ENCODE results near the gene LCMT2.

Gene LCMT2

GRCh38 chr15:43316971-43317346 is 13.4 kb downstream of the LCMT2 start:
- no peaks in the 10 kb centered on the region for H3K79me2 ChIP-seq (ENCODE audit: insufficient read depth, low read depth)
- no peak overlapping the region for H3K4me3 ChIP-seq (IDR thresholded peaks at IDR 0.05; ENCODE audit: insufficient read depth, low read depth, low read length)
- H3K4me1 ChIP-seq (ENCODE audit: low read depth, poor library complexity, severe bottlenecking), result no peaks in the 10 kb centered on the region
- H2AFZ ChIP-seq (ENCODE audit: low read depth), result no peak overlapping the region
- H3K4me2 ChIP-seq, result no peak overlapping the region
- no peak overlapping the region for H3K9ac ChIP-seq
- H3K27ac ChIP-seq, result no peak overlapping the region
- no peaks in the 10 kb centered on the region for H3K27me3 ChIP-seq (ENCODE audit: insufficient read depth, low read depth)
- no peaks in the 10 kb centered on the region for H3K36me3 ChIP-seq (ENCODE audit: insufficient read depth)
- H4K20me1 ChIP-seq (ENCODE audit: insufficient read depth), result no peaks in the 10 kb centered on the region
- no peak for TF ChIP-seq CTCF (conservative IDR thresholded peaks at IDR 0.05; ENCODE audit: low read depth, low read length)

DNA sequence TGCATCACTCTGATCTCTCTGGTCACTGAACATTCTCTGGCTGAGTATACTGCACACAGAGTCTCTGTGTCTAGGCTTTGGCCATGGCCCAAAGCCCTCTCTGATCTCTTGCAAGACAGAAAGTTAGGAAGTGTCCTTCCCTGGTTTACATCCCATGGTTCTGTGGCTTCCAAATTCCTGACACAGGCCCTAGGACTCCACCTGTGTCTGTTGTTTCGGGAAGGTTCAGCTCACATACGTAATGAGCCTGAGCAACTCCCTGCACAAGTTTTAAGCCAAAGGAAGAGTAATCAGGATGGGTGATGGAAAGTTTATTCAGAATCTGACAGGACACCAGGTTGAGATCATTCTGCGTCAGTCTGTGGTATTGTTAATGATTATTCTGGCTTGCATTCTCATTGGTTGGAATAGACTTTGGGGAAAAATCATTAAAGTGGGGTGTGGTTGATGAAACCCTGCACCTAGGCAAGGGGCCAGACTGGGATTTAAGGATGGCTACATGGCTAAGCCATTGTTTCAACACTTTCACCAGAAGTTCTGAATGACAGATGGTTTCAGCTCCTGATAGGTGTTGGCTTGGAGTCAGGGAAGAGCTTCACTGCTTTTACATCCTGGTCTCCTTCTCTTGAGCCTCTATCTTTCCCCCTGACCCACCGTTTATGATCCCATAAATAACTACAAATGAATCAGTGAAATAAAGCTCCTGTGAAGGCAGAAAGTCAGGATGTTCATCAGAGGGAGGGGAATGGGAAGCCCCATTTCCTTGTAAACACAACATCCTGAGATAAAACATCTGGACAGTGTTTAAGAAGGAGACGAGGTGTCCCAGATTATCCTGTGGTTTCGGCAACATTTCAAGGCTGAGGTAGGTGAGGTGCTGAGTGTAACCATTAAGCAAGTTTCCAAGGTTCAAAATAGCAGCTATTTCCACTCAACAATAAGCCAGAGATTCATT is 14.1 kb downstream of the LCMT2 start:
- H3K27me3 ChIP-seq (ENCODE audit: insufficient read depth, low read depth), result no peaks in the 10 kb centered on the region
- no peaks in the 10 kb centered on the region for H4K20me1 ChIP-seq (ENCODE audit: insufficient read depth)
- no peak overlapping the region for H3K4me2 ChIP-seq
- no peaks in the 10 kb centered on the region for H3K4me1 ChIP-seq (ENCODE audit: low read depth, poor library complexity, severe bottlenecking)
- H2AFZ ChIP-seq (ENCODE audit: low read depth), result no peak overlapping the region
- no peak for TF ChIP-seq CTCF (conservative IDR thresholded peaks at IDR 0.05; ENCODE audit: low read depth, low read length)
- no peak overlapping the region for H3K4me3 ChIP-seq (IDR thresholded peaks at IDR 0.05; ENCODE audit: insufficient read depth, low read depth, low read length)
- H3K27ac ChIP-seq, result no peak overlapping the region
- H3K9ac ChIP-seq, result no peak overlapping the region
- no peaks in the 10 kb centered on the region for H3K36me3 ChIP-seq (ENCODE audit: insufficient read depth)
- no peaks in the 10 kb centered on the region for H3K79me2 ChIP-seq (ENCODE audit: insufficient read depth, low read depth)

GRCh38 chr15:43314171-43314570 is 16.2 kb downstream of the LCMT2 start:
- H3K36me3 ChIP-seq (ENCODE audit: insufficient read depth), result no peaks in the 10 kb centered on the region
- no peak overlapping the region for H2AFZ ChIP-seq (ENCODE audit: low read depth)
- no peaks in the 10 kb centered on the region for H3K27me3 ChIP-seq (ENCODE audit: insufficient read depth, low read depth)
- H3K4me3 ChIP-seq (IDR thresholded peaks at IDR 0.05; ENCODE audit: insufficient read depth, low read depth, low read length), result no peak overlapping the region
- H3K9ac ChIP-seq, result no peak overlapping the region
- H3K4me1 ChIP-seq (ENCODE audit: low read depth, poor library complexity, severe bottlenecking), result no peaks in the 10 kb centered on the region
- no peak overlapping the region for H3K27ac ChIP-seq
- no peak for TF ChIP-seq CTCF (conservative IDR thresholded peaks at IDR 0.05; ENCODE audit: low read depth, low read length)
- no peaks in the 10 kb centered on the region for H3K79me2 ChIP-seq (ENCODE audit: insufficient read depth, low read depth)
- H3K4me2 ChIP-seq, result no peak overlapping the region
- H4K20me1 ChIP-seq (ENCODE audit: insufficient read depth), result no peaks in the 10 kb centered on the region

GRCh38 chr15:43312378-43312777 is 18.0 kb downstream of the LCMT2 start:
- H2AFZ ChIP-seq (ENCODE audit: low read depth), result no peak overlapping the region
- no peaks in the 10 kb centered on the region for H3K36me3 ChIP-seq (ENCODE audit: insufficient read depth)
- H3K4me2 ChIP-seq, result no peak overlapping the region
- H3K4me1 ChIP-seq (ENCODE audit: low read depth, poor library complexity, severe bottlenecking), result no peaks in the 10 kb centered on the region
- no peaks in the 10 kb centered on the region for H3K27me3 ChIP-seq (ENCODE audit: insufficient read depth, low read depth)
- no peak overlapping the region for H3K4me3 ChIP-seq (IDR thresholded peaks at IDR 0.05; ENCODE audit: insufficient read depth, low read depth, low read length)
- no peak overlapping the region for H3K27ac ChIP-seq
- TF ChIP-seq CTCF (conservative IDR thresholded peaks at IDR 0.05; ENCODE audit: low read depth, low read length), result no peak
- no peaks in the 10 kb centered on the region for H4K20me1 ChIP-seq (ENCODE audit: insufficient read depth)
- no peaks in the 10 kb centered on the region for H3K79me2 ChIP-seq (ENCODE audit: insufficient read depth, low read depth)
- H3K9ac ChIP-seq, result no peak overlapping the region
